Kidney epithelial cell (primary cell): Measurements from ENCODE around the gene CHRD. TPM values are rescaled to one million over a fixed set of nuclear protein-coding genes. Genes with fewer than 3 reads are reported as not detected.

ENCODE experiments used
- DNase-seq: peaks from one replicate; pipeline ENCODE4 v3.0.0-alpha.2; 2010; ENCODE audit warnings: low read depth
- H3K27me3 ChIP-seq: 2 replicates; pipeline ENCODE4 v1.6.0; 2011; ENCODE audit warnings: low read length; ENCODE audit not compliant: control insufficient read depth, insufficient read depth
- H3K36me3 ChIP-seq: 2 replicates; pipeline ENCODE4 v1.5.1; 2011; ENCODE audit warnings: low read length; ENCODE audit not compliant: control insufficient read depth, insufficient read depth
- H3K4me3 ChIP-seq: 2 replicates; pipeline ENCODE4 v1.5.1; 2011; ENCODE audit warnings: low read depth, mild to moderate bottlenecking, control low read depth, low read length
- CTCF ChIP-seq: IDR thresholded peaks from 2 replicates; pipeline ENCODE4 v1.5.1; 2011; ENCODE audit warnings: mild to moderate bottlenecking, moderate library complexity, low read length, control low read depth, inconsistent platforms; ENCODE audit not compliant: insufficient read depth, poor library complexity, severe bottlenecking
- total RNA-seq: library from RNA; depleted of rRNA; stranded (reverse); fragments of >200 nt; gene quantifications from 2 replicates; pipeline ENCODE4 v1.2.3, GENCODE V29; 2015

The CHRD gene
- total RNA-seq, 1 donor from 2014 or later = 1.0 TPM

DNA sequence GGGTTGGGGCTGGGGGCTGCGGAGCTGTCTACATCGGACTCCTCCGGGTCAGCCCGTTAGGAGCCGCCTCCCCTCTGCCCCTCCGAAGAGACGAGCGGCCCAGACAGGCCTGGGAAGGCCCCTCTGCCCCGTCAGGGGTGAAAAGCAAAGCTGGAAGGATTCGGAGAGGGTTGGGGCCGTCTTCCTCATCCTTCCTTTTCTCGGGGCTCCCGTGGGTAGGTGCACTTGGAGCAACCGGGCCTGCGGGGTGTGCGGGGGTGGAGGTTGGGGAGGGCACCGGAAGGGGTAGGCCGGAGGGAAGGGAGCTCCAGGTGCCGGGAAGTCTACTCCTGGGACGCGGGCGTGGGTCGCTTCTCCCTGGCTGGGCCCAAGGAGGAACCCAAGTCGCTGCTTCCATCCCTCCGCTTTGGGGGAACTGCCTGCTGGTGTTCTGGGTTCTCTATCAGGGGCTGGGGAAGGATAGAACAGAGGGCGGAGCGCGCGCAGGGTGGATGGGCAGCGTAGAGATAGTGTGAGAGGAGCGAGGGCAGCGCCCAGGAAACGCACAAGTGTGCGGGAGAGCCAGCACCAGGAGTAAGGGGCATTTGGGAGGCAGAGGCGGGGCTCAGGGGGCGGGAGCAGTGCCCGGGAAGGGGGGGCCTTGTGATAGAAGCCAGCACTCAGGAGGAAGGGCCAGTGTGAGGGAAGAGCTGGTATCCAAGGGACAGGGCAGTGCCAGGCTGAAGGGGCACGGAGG lies 17.8 kb upstream of the CHRD start:
- H3K36me3 ChIP-seq = peaks cover 1% of the 10 kb centered on the region
- H3K4me3 ChIP-seq = peak overlapping the region; percentile 79
- no peaks in the 10 kb centered on the region for H3K27me3 ChIP-seq
- TF ChIP-seq CTCF = no peak
- DNase-seq = no peak

DNA sequence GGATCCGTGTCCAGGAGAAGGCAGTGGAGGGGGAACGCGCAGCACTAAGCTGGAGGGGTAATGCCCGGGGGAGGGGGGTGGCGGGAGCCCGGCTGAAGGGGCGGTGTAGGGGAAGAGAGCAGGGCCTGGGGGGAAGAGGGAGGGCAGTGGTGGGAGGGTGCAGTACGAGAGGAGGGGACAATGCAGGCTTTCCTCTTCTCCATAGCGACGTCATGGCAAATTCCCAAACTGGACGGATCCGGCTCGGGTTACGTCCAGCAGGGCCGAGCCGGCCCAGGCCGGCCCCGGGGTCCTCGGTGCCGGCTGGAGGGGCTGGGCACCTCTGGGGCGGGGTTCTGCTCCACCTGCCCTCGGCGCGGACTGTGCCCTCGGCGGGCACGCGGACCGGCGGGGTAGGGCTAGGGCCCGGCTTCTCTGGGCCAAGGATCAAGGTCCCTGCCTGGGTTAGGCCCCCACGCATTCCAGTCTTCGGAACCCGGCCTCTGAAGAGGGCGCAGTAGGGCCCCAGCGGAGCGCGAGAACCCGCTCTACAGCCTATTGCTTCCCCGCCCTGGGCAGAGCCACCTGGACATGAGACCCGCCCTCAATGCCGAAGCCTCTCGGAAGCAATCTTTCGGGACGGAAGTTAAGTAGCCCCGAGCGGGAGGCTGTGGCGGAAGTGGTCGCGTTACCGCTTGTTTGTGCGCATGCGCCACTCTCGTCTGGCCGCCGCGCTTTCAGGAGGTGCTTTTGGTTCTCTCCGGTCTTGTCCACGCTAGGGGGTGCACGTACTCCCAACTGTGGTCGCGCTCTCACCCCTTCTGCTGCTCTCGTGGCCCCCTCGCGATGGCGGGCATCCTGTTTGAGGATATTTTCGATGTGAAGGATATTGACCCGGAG lies 16.9 kb upstream of the CHRD start:
- H3K36me3 ChIP-seq = peaks cover 2% of the 10 kb centered on the region
- no peaks in the 10 kb centered on the region for H3K27me3 ChIP-seq
- TF ChIP-seq CTCF = peak; percentile 68

GRCh38 chr3:184366619-184367289 lies 13.1 kb upstream of the CHRD start:
- H3K36me3 ChIP-seq = peaks cover 7% of the 10 kb centered on the region
- DNase-seq = no peak
- H3K4me3 ChIP-seq = no peak overlapping the region
- TF ChIP-seq CTCF = no peak
- no peaks in the 10 kb centered on the region for H3K27me3 ChIP-seq

More for the DNA sequence above, 16.9 kb upstream of the CHRD start:
- H3K4me3 ChIP-seq = peak overlapping the region; percentile 79
- DNase-seq = peak; percentile 92

- Histone ChIP-seq H3K27me3 (peaks cover 4% of the 10 kb centered on the region), H3K36me3 (peaks cover 7% of the 10 kb centered on the region), H3K4me3 (no peak overlapping the region)
- no peak for TF ChIP-seq CTCF
- no peak for DNase-seq
Observed at GRCh38 chr3:184368116-184368515, 11.7 kb upstream of the CHRD start.

- no peak for TF ChIP-seq CTCF
- Histone ChIP-seq H3K27me3 (peaks cover 7% of the 10 kb centered on the region), H3K4me3 (no peak overlapping the region), H3K36me3 (peaks cover 7% of the 10 kb centered on the region)
- no peak for DNase-seq
Observed at GRCh38 chr3:184368586-184369183, 11.2 kb upstream of the CHRD start.
